ENCODE results near the gene CDH4.

The CDH4 gene

DNA sequence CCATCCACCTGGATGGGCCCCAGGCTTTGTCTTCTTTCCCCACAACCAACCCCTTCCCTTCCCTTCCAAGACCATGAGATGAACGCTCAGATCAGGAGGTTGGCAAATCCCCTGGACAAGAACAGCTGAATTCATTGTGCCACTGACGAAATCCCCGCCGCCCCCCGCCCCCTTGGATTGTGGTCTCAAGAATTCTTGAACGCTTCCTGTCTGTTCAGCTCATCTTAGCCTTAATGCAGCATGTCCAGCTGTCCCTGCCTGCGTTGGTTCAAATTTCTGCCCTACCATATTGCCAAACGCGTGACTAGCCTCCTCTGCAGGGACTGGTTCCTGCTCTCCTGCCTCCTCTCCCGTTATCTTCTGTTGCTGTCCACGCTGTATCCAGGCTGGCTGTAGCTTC, 133.2 kb downstream of the CDH4 start:
- TF ChIP-seq, protein P1, sequence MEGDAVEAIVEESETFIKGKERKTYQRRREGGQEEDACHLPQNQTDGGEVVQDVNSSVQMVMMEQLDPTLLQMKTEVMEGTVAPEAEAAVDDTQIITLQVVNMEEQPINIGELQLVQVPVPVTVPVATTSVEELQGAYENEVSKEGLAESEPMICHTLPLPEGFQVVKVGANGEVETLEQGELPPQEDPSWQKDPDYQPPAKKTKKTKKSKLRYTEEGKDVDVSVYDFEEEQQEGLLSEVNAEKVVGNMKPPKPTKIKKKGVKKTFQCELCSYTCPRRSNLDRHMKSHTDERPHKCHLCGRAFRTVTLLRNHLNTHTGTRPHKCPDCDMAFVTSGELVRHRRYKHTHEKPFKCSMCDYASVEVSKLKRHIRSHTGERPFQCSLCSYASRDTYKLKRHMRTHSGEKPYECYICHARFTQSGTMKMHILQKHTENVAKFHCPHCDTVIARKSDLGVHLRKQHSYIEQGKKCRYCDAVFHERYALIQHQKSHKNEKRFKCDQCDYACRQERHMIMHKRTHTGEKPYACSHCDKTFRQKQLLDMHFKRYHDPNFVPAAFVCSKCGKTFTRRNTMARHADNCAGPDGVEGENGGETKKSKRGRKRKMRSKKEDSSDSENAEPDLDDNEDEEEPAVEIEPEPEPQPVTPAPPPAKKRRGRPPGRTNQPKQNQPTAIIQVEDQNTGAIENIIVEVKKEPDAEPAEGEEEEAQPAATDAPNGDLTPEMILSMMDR (conservative IDR thresholded peaks at IDR 0.05; ENCODE audit: low read depth, low read length), result no peak
- DNase-seq (ENCODE audit: low read depth), result no peak
- H3K4me3 ChIP-seq (ENCODE audit: low read length), result no peak overlapping the region

DNA sequence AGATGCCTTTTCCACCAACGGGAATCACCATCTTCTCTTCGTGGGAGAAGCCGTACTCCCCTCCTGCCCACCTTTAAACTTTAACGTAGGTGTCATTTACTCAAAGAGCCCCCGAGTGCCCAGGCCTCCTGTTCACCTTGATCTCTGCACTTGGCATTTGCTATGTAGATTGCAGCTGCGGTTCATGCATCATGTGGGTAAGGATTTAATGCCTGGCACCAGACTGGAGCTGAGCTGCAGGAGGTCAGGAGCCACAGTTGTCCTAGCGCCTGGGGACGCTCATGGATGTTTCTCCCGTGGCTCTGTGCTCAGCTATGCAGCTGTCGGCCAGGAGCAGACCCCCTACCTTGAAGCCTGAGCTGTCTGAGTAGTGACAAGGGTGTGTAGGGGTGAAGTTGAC, 133.7 kb downstream of the CDH4 start:
- DNase-seq (ENCODE audit: low read depth), result no peak
- no peak overlapping the region for H3K4me3 ChIP-seq (ENCODE audit: low read length)
- TF ChIP-seq, protein P1 (conservative IDR thresholded peaks at IDR 0.05; ENCODE audit: low read depth, low read length), result no peak

DNA sequence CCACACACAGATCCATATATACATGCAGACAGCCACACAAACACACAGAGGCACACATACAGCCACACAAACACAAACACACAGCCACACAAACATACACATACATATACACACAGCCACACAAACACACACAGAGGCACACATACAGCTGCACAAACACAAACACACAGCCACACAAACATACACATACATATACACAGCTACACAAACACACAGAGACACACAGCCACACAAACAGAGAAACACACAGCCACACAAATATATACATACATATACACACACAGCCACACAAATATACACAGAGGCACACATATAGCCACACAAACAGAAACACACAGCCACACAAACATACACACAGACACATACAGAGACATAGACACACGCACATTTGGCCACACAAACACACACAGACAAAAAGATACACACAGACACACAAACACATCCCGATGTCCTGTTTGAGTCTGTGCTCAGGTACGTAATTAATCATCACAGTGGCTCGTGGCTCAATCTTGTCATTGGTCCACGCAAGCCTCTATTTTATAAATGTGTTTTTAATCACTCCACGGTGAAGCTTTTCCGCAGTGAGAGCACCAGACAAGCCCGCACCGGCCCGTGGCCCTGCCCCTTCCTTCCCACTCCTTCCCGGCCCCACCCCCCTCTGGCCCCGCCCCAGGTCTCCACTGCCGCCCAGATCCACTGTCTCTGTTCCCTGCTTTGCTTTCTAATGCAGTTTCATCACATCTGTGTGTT, 135.3 kb downstream of the CDH4 start:
- DNase-seq (ENCODE audit: low read depth), result no peak
- no peak overlapping the region for H3K4me3 ChIP-seq (ENCODE audit: low read length)
- TF ChIP-seq, protein P1 (conservative IDR thresholded peaks at IDR 0.05; ENCODE audit: low read depth, low read length), result no peak

DNA sequence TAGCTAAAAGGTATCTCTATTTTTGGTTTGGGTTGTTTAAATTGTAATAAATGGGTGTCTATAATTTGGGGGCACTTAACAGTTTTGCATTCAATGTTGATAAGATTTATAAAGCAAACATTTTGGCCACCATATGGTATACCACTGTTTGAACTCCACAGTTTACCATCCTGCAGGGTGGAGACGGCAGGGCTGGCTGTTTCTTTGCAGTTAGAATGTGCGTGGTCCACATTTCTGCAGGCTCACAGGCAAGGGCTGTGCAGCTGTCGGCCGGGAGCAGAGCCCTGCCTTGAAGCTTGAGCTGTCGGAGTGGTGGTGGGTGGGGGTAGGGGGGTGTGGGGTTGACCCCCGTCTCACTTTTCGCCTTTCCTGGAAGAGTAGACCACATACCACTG, 135.9 kb downstream of the CDH4 start:
- no peak for DNase-seq (ENCODE audit: low read depth)
- H3K4me3 ChIP-seq (ENCODE audit: low read length), result no peak overlapping the region

DNA sequence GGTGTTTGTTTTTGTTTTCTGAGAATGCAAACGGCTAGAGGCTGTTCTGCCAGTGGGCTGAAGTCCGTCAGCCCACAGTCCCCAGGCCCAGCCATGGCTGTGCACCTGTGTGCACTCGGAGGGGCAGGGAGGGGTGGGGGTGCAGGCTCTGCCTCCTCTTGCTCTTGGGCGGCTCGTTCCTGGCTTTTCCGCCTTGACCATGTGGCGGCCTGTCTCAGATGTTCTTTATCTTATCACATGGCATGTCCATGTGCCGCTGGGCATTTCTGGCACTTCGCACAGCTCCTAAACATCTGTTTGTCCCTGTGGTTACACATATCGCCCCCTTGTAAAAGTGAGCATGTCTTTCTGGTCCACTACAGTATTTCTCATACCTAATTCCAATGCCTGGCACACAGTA, 137.0 kb downstream of the CDH4 start:
- no peak overlapping the region for H3K4me3 ChIP-seq (ENCODE audit: low read length)
- TF ChIP-seq, protein P1 (conservative IDR thresholded peaks at IDR 0.05; ENCODE audit: low read depth, low read length), result no peak
- no peak for DNase-seq (ENCODE audit: low read depth)

More for the DNA sequence above, 135.9 kb downstream of the CDH4 start:
- TF ChIP-seq, protein P1 (conservative IDR thresholded peaks at IDR 0.05; ENCODE audit: low read depth, low read length), result no peak

DNA sequence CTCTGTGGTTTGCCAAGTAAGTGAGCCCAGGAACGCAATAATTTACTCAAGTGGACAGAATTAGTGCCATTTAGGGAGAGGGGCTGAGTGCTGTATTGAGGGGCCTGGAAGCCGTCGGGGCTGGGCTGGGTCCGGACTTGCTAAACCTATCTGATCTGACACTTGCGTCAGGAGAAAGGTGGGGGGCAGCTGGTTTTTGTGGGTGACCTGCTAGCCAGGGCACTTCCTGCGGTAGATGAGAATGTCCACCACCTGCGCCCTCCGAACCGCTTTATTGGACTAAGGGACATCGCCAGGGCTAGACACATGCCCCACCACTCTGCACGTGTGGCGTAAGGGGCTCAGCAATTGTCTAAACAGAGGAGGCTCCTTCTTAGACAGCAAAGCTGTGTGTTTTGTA, 139.1 kb downstream of the CDH4 start:
- TF ChIP-seq, protein P1 (conservative IDR thresholded peaks at IDR 0.05; ENCODE audit: low read depth, low read length), result no peak
- H3K4me3 ChIP-seq (ENCODE audit: low read length), result no peak overlapping the region
- DNase-seq (ENCODE audit: low read depth), result no peak

DNA sequence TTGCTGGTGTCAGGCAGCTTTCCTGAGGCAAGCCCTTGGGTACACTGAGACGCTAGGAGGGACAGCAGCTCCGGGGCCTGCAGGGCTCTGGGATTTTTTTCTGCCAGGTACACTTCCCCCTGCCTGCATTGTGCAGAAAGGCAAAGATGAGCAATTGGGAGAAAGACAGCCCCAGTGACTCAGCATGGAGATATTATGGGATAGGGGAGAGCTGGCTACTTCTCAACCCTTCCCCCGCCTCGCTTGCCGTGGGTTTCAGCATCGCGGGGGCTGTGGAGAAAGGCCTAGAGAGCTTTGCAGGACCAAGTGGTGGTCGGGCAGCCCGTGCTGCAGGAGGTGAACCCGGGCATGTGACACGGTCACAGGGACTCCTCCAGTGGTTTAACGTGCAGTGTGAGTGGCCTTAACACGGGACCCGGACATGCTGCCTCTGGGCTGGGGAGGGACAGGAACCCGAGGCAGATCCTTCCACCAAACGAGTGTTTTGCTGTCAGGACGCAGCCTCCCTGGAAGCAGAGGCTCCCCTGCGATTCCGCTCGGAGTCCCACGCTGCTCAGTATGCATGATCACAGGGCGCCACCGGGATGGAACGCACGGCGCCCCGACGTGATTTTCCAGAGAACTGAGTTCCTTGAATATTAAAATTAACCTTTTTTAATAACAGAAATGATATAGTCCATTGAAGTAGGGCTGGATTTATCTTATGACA, 139.9 kb downstream of the CDH4 start:
- TF ChIP-seq, protein P1 (conservative IDR thresholded peaks at IDR 0.05; ENCODE audit: low read depth, low read length), result no peak
- DNase-seq (ENCODE audit: low read depth), result no peak

More for the DNA sequence above, 139.9 kb downstream of the CDH4 start:
- H3K4me3 ChIP-seq (ENCODE audit: low read length), result no peak overlapping the region
